H1 (cell line): ENCODE data around the gene SNAPC1. TPM values are rescaled to one million over a fixed set of nuclear protein-coding genes. Genes with fewer than 3 reads are reported as not detected.
A peak's percentile ranks its signal among the peaks of the same experiment; 100 is the strongest.

ENCODE experiments used
- CTCF ChIA-PET: fragments of 300-600 bp; sonication (Branson Sonifier 250); formaldehyde crosslinking; loops from one replicate; lab custom pipeline; 2021; ENCODE audit not compliant: partially characterized antibody; lab: Charles Lee
- POLR2A ChIA-PET: fragments of 300-600 bp; sonication (Branson Sonifier 250); formaldehyde crosslinking; loops from one replicate; lab custom pipeline; 2021; ENCODE audit warnings: inconsistent platforms; ENCODE audit not compliant: partially characterized antibody; lab: Charles Lee
- DNase-seq, 2 experiments: peaks; one replicate each; pipeline versions ENCODE4 v3.0.0 to v3.0.0-alpha.2; 2010 to 2022; ENCODE audit warnings: low spot score in 2 of 2, low read depth in 1 of 2, mixed read lengths in 1 of 2
- FAIRE-seq: peaks from 2 replicates; lab custom pipeline; 2011; peaks lifted over from hg19 to GRCh38; lab: Jason Lieb, UNC
- H2AFZ ChIP-seq: 2 replicates; pipeline ENCODE4 v1.8.1; 2012; ENCODE audit warnings: low read length, inconsistent platforms
- H2AK5ac ChIP-seq: 2 replicates; pipeline ENCODE4 v1.6.1; 2013; ENCODE audit warnings: low read depth, low read length
- H2BK120ac ChIP-seq: replicated peaks from 2 replicates; pipeline ENCODE3; 2013; ENCODE audit warnings: low read depth, low read length, inconsistent platforms
- H2BK12ac ChIP-seq: 2 replicates; pipeline ENCODE4 v1.6.1; 2013; ENCODE audit warnings: low read depth, low read length
- H2BK15ac ChIP-seq: 2 replicates; pipeline ENCODE4 v1.6.1; 2013; ENCODE audit warnings: low read length
- H2BK20ac ChIP-seq: 2 replicates; pipeline ENCODE4 v1.6.1; 2013; ENCODE audit warnings: low read length
- H2BK5ac ChIP-seq: 2 replicates; pipeline ENCODE4 v1.6.1; 2013; ENCODE audit warnings: low read depth, low read length
- H3K14ac ChIP-seq: 2 replicates; pipeline ENCODE4 v1.6.1; 2013; ENCODE audit warnings: inconsistent platforms; ENCODE audit not compliant: insufficient read length
- H3K18ac ChIP-seq: 2 replicates; pipeline ENCODE4 v1.6.1; 2013; ENCODE audit warnings: low read length; ENCODE audit errors: extremely low read depth
- H3K23ac ChIP-seq: 2 replicates; pipeline ENCODE4 v1.6.1; 2013; ENCODE audit warnings: inconsistent platforms; ENCODE audit not compliant: insufficient read length
- H3K23me2 ChIP-seq: 2 replicates; pipeline ENCODE4 v1.6.1; 2013; ENCODE audit warnings: low read depth, low read length
- H3K27ac ChIP-seq: 2 replicates; pipeline ENCODE4 v1.6.1; 2011; ENCODE audit warnings: low read depth, low read length, inconsistent platforms
- H3K27me3 ChIP-seq, 4 experiments: replicated peaks in 1 of 4; 1 replicate in 1 of 4; 2 replicates in 3 of 4; pipeline versions ENCODE4 v1.6.1 to v1.8.1; 2011 to 2013; ENCODE audit warnings: low read length in 3 of 4, mild to moderate bottlenecking in 3 of 4, inconsistent platforms in 2 of 4, mixed read lengths in 2 of 4, moderate library complexity in 1 of 4; ENCODE audit not compliant: control insufficient read depth in 3 of 4, insufficient read depth in 3 of 4; ENCODE audit errors: extremely low read depth in 1 of 4
- H3K36me3 ChIP-seq, 4 experiments: 2 replicates each; pipeline versions ENCODE4 v1.6.1 to v1.8.1; 2011 to 2013; ENCODE audit warnings: mild to moderate bottlenecking in 4 of 4, low read length in 3 of 4, moderate library complexity in 2 of 4, control low read depth in 1 of 4, inconsistent platforms in 1 of 4; ENCODE audit not compliant: insufficient read depth in 4 of 4, control insufficient read depth in 2 of 4
- H3K4ac ChIP-seq: replicated peaks from 2 replicates; pipeline ENCODE3; 2013; ENCODE audit warnings: low read length, low read depth, mixed read lengths, inconsistent platforms; ENCODE audit not compliant: insufficient read length
- H3K4me1 ChIP-seq, 4 experiments: replicated peaks in 1 of 4; 1 replicate in 1 of 4; 2 replicates in 3 of 4; pipeline versions ENCODE4 v1.6.1 to v1.8.1; 2011 to 2013; ENCODE audit warnings: low read length in 3 of 4, inconsistent platforms in 2 of 4, mixed read lengths in 1 of 4; ENCODE audit not compliant: insufficient read depth in 4 of 4, control insufficient read depth in 3 of 4
- H3K4me2 ChIP-seq, 2 experiments: 2 replicates each; pipeline versions ENCODE4 v1.6.1 to v1.8.1; 2011 to 2013; ENCODE audit warnings: low read depth in 2 of 2, low read length in 2 of 2, control low read depth in 1 of 2, inconsistent platforms in 1 of 2, mild to moderate bottlenecking in 1 of 2; ENCODE audit not compliant: insufficient read depth in 1 of 2
- H3K4me3 ChIP-seq, 4 experiments: fragments of 200-600, 300-600 bp in 1 of 4; sonication (generic), shearing (Covaris generic), sonication (Bioruptor Twin) in 1 of 4; 2 replicates each; pipeline versions ENCODE4 v1.5.1 to v1.8.1; 2011 to 2016; ENCODE audit warnings: low read length in 4 of 4, low read depth in 3 of 4, control low read depth in 2 of 4, inconsistent platforms in 2 of 4, mild to moderate bottlenecking in 2 of 4, mixed read lengths in 1 of 4, moderate library complexity in 1 of 4; ENCODE audit not compliant: insufficient read depth in 2 of 4; ENCODE audit errors: extremely low read depth in 1 of 4
- H3K56ac ChIP-seq: replicated peaks from 2 replicates; pipeline ENCODE3; 2013; ENCODE audit warnings: low read depth, mild to moderate bottlenecking, mixed read lengths, low read length, inconsistent platforms; ENCODE audit not compliant: insufficient read length
- H3K79me1 ChIP-seq: 2 replicates; pipeline ENCODE4 v1.6.1; 2013; ENCODE audit warnings: low read depth, low read length, control low read depth
- H3K79me2 ChIP-seq, 2 experiments: 2 replicates each; pipeline versions ENCODE4 v1.6.1 to v1.8.1; 2012 to 2013; ENCODE audit warnings: low read length in 2 of 2, mild to moderate bottlenecking in 2 of 2, inconsistent platforms in 1 of 2; ENCODE audit not compliant: insufficient read depth in 2 of 2, control insufficient read depth in 1 of 2
- H3K9ac ChIP-seq, 4 experiments: replicated peaks in 1 of 4; 1 replicate in 1 of 4; 2 replicates in 3 of 4; pipeline versions ENCODE4 v1.6.1 to v1.8.1; 2011 to 2013; ENCODE audit warnings: low read depth in 3 of 4, low read length in 3 of 4, control low read depth in 2 of 4, mild to moderate bottlenecking in 2 of 4, moderate library complexity in 2 of 4, inconsistent platforms in 1 of 4; ENCODE audit errors: extremely low read depth in 1 of 4
- H3K9me3 ChIP-seq, 2 experiments: 2 replicates each; pipeline versions ENCODE4 v1.6.1 to v1.8.1; 2012 to 2013; ENCODE audit warnings: mild to moderate bottlenecking in 2 of 2, moderate library complexity in 2 of 2, control low read depth in 1 of 2, inconsistent platforms in 1 of 2, low read depth in 1 of 2, low read length in 1 of 2, mixed read lengths in 1 of 2; ENCODE audit not compliant: insufficient read depth in 2 of 2
- H4K20me1 ChIP-seq, 2 experiments: replicated peaks in 1 of 2; 2 replicates each; pipeline versions ENCODE3 to v1.8.1; 2011 to 2013; ENCODE audit warnings: inconsistent platforms in 2 of 2, low read length in 2 of 2, mild to moderate bottlenecking in 1 of 2; ENCODE audit not compliant: insufficient read depth in 2 of 2, control insufficient read depth in 1 of 2
- H4K5ac ChIP-seq: 2 replicates; pipeline ENCODE4 v1.6.1; 2013; ENCODE audit warnings: low read length, low read depth, mixed read lengths, inconsistent platforms; ENCODE audit not compliant: insufficient read length
- H4K8ac ChIP-seq: 2 replicates; pipeline ENCODE4 v1.8.0; 2013; ENCODE audit warnings: mild to moderate bottlenecking, moderate library complexity, low read length, inconsistent platforms; ENCODE audit not compliant: insufficient read depth; ENCODE audit errors: extremely low read depth
- H4K91ac ChIP-seq: replicated peaks from 2 replicates; pipeline ENCODE3; 2013; ENCODE audit warnings: low read length, mixed read lengths, inconsistent platforms; ENCODE audit not compliant: insufficient read length
- BACH1 ChIP-seq: IDR thresholded peaks from 2 replicates; pipeline ENCODE4 v1.6.1; 2012; ENCODE audit warnings: low read length, improper control_type of control experiment
- CBX5 ChIP-seq: fragments of 300-800, 300-1000 bp; sonication (generic); IDR thresholded peaks from 2 replicates; pipeline ENCODE4 v1.7.1; 2016; ENCODE audit warnings: antibody characterized with exemption, low read length, low read depth
- CEBPB ChIP-seq: IDR thresholded peaks from 2 replicates; pipeline ENCODE4 v1.6.1; 2012; ENCODE audit warnings: low read depth, low read length
- E2F6 ChIP-seq: IDR thresholded peaks from 2 replicates; pipeline ENCODE4 v1.6.1; 2012; ENCODE audit warnings: inconsistent platforms
- EGR1 ChIP-seq: IDR thresholded peaks from 2 replicates; pipeline ENCODE4 v1.6.1; 2011; ENCODE audit warnings: low read depth, low read length, borderline replicate concordance
- EP300 ChIP-seq, 2 experiments: IDR thresholded peaks; 1 replicate in 1 of 2; 2 replicates in 1 of 2; pipeline ENCODE4 v1.6.1; 2011 to 2012; ENCODE audit warnings: low read depth in 2 of 2, low read length in 2 of 2, mild to moderate bottlenecking in 2 of 2, borderline replicate concordance in 1 of 2, inconsistent platforms in 1 of 2, moderate library complexity in 1 of 2
- HDAC6 ChIP-seq: IDR thresholded peaks from one replicate; pipeline ENCODE4 v1.7.1; 2012; ENCODE audit warnings: low read depth, mild to moderate bottlenecking, inconsistent platforms, low read length, moderate library complexity
- POLR2AphosphoS5 ChIP-seq: IDR thresholded peaks from 2 replicates; pipeline ENCODE4 v1.6.1; 2011; ENCODE audit warnings: low read depth, low read length
- RFX5 ChIP-seq: IDR thresholded peaks from 2 replicates; pipeline ENCODE4 v1.6.1; 2011; ENCODE audit warnings: low read depth, low read length, improper control_type of control experiment, borderline replicate concordance
- SP1 ChIP-seq: IDR thresholded peaks from 2 replicates; pipeline ENCODE4 v1.6.1; 2011; ENCODE audit warnings: low read depth, low read length
- WGBS, 2 experiments: shearing (Covaris generic) in 1 of 2; methylation state at CpG; one replicate each; pipeline versions ENCODE4 v1.1.6 to v1.1.7; 2013 to 2015; ENCODE audit warnings: low lambda C conversion rate in 2 of 2, mixed read lengths in 2 of 2, inconsistent platforms in 1 of 2, low coverage in 1 of 2, missing lambda C conversion rate in 1 of 2; ENCODE audit not compliant: insufficient replicate concordance in 2 of 2, insufficient coverage in 1 of 2, insufficient read length in 1 of 2; ENCODE audit errors: extremely low coverage in 1 of 2, missing lambda C conversion rate in 1 of 2; 5-methylcytosine and 5-hydroxymethylcytosine counted together
- polyA plus RNA-seq, 7 experiments: library from polyadenylated mRNA; depleted of rRNA in 3 of 7; stranded (reverse) in 5 of 7; unstranded in 2 of 7; fragments of >200 nt in 5 of 7; fragments of 200-250 nt in 2 of 7; gene quantifications; 1 replicate in 5 of 7; 2 replicates in 1 of 7; 4 replicates in 1 of 7; pipeline versions ENCODE4 v1.2.1 to v1.2.3, GENCODE V29; 2011 to 2013; ENCODE audit warnings: missing spikeins in 2 of 7, mixed read lengths in 2 of 7
- total RNA-seq: library from RNA; stranded (reverse); fragmentation: NEBNext Ultra II Directional; extraction: Animal tissue kit (Norgen Biotek cat#: 25700); gene quantifications from 2 replicates; pipeline ENCODE4 v1.2.1, GENCODE V29; 2021

Gene SNAPC1
- total and polyA plus RNA-seq, 2 of the 8 experiments (the other 6 are each of a cell fraction or from before 2014, with no cell fraction given) = 5.8 to 11.1 TPM

- CTCF ChIA-PET = interaction anchor here (0.9 to 5.2 kb wide), 5 partner anchors 9 to 294 kb away, joined by 3 to 25 read pairs (median 3); no protein-coding TSS in a partner anchor
- peak overlapping the region in 3 of 4 experiments; percentile 20 to 71 (median 68); a peak in 6 of 7 replicates for H3K9ac ChIP-seq
- no peak overlapping the region for H3K56ac ChIP-seq
- no peak overlapping the region for H4K8ac ChIP-seq
- WGBS, 2 experiments = 50% methylated on average over 5 of the region's 5 CpGs; no CpG with 5 or more reads in 1 of the 2 experiments
- peak overlapping the region; percentile 94 to 97 (median 96) for H3K4me3 ChIP-seq
- H3K79me1 ChIP-seq = 0 out of 2 replicates have a peak, but pooled peaks cover 3% of the 10 kb centered on the region
- H3K36me3 ChIP-seq = peaks cover 0 to 11% (median 0%) of the 10 kb centered on the region in 4 experiments; a peak in 2 of 8 replicates
- peak overlapping the region; percentile 0 for H3K4ac ChIP-seq
- peaks cover 0 to 9% (median 4%) of the 10 kb centered on the region in 4 experiments; a peak in 4 of 7 replicates for H3K4me1 ChIP-seq
- no peak overlapping the region for H2BK20ac ChIP-seq
- no peak overlapping the region for H4K91ac ChIP-seq
- H2BK15ac ChIP-seq = no peak overlapping the region
- H3K23me2 ChIP-seq = peaks cover 5% of the 10 kb centered on the region
- peak overlapping the region; percentile 83 for H3K27ac ChIP-seq
- no peak overlapping the region for H3K23ac ChIP-seq
- H2BK120ac ChIP-seq = no peak overlapping the region
- no peak overlapping the region for H2AK5ac ChIP-seq
- peaks cover 7 to 42% of the 10 kb centered on the region in 2 experiments; a peak in 3 of 4 replicates for H3K79me2 ChIP-seq
- peak overlapping the region; percentile 97 for H2AFZ ChIP-seq
- no peak overlapping the region for H3K14ac ChIP-seq
- H3K18ac ChIP-seq = no peak overlapping the region
- peak overlapping the region; percentile 78 to 82 for H3K4me2 ChIP-seq
- FAIRE-seq (no peak), DNase-seq (no peak)
- no peaks in the 10 kb centered on the region for H3K9me3 ChIP-seq
- H2BK5ac ChIP-seq = peak overlapping the region; percentile 41
- H4K20me1 ChIP-seq = no peaks in the 10 kb centered on the region
- H4K5ac ChIP-seq = no peak overlapping the region
- no peak overlapping the region; the same call in 1 of the 2 replicates for H2BK12ac ChIP-seq
- POLR2A ChIA-PET = interaction anchor here (0.6 to 5.1 kb wide), 16 partner anchors 10 to 478 kb away, joined by 3 to 67 read pairs (median 4); partner anchors contain the start of gene HIF1A
- H3K27me3 ChIP-seq = no peaks in the 10 kb centered on the region
- TF ChIP-seq E2F6 = no peak
- no peak for TF ChIP-seq EGR1
- no peak for TF ChIP-seq SP1
- TF ChIP-seq HDAC6 = no peak
- TF ChIP-seq RFX5 = no peak
- TF ChIP-seq EP300 (IDR thresholded peaks at IDR 0.05; ENCODE audit: borderline replicate concordance in 1 of 2, low read depth in 2 of 2, low read length in 2 of 2) = no peak
- no peak for TF ChIP-seq POLR2AphosphoS5
- no peak for TF ChIP-seq CEBPB
- no peak for TF ChIP-seq CBX5
- no peak for TF ChIP-seq BACH1
Measured at GRCh38 chr14:61761557-61761956, 663 bp upstream of the SNAPC1 start.
